ENCODE results near the gene WDR12. TPM values are rescaled to one million over a fixed set of nuclear protein-coding genes. Genes with fewer than 3 reads are reported as not detected.
"Not testable (repeated sequence)": the region's sequence is repeated elsewhere in the genome, so short reads cannot be mapped to it uniquely, and the experiment has no call there.

WDR12 gene
- total RNA-seq, 2 donors from 2014 or later: 76.4 to 90.2 TPM

DNA sequence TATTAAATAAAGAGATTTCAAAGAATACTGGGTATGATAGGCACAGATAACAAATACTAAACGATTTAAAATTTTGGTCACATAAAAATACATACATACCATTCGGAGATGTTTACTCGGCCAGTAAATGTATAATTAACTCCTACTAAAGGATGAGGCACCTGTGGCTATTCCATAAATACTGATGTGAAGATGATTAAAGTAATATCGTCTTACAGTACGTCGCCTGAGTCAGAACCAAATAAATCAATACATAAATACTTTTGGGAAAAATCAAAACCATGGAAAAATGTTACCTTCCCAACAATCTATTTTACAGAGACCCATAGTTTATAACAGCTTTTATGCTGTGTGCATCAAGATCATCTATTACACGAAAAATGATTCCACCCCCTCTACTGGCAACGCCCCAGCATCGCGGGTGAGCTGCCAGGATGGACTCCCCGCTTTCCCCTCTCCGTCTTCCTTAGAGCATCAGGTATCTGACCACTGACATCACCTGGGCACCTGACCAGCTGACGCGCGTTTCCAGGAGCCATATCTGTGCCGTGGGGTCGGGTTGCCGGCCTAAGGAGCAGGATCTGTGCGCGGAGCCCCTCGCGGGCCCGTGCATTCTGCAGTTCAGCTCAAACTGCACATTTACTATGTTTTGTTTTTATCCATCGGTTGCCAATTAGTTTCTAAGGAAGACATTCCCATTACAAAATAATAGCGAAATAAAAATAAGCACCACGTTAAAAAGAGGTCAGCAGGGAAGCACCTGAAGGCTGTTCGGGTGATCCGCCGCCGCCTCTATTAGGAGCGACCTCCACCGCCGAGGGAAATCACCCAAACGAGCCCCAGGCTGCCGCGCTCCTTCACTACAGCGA lies 40.8 kb downstream of the WDR12 start:
- Mint-ChIP-seq H3K27me3 (no peaks in the 10 kb centered on the region), H3K27ac (peak overlapping the region in 1 of 2 donors; percentile 61), H3K36me3 (no peaks in the 10 kb centered on the region), H3K4me3 (peak overlapping the region; percentile 89), H3K4me1 (ENCODE audit: low read depth in 2 of 2) (peaks cover 7 to 10% of the 10 kb centered on the region in 2 donors), H3K9me3 (no peaks in the 10 kb centered on the region)
- peak; percentile 88 to 91 for ATAC-seq
- peak; percentile 66 for DNase-seq (ENCODE audit: low spot score)

DNA sequence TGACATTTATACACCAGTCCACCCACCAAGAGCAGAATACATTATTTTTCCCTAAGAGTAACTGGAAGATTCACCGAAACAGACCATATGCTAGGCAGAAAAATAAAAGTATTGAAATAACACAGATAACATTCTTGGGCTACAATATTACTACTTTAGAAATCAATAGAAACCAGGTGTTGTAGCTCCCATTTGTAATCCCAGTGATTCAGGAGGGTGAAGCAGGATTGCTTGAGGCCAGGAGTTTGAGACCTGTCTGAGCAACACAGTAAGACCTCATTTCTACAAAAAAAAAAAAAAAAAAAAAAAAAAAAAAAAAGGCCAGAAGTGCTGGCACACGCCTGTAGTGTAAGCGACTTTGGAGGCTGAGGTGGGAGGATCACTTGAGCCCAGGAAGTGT lies 49.5 kb downstream of the WDR12 start:
- Mint-ChIP-seq H3K4me3 (no peak overlapping the region), H3K27me3 (no peaks in the 10 kb centered on the region), H3K9me3 (no peaks in the 10 kb centered on the region), H3K27ac (no peak overlapping the region), H3K4me1 (ENCODE audit: low read depth in 2 of 2) (peaks cover 0 to 3% of the 10 kb centered on the region in 2 donors), H3K36me3 (no peaks in the 10 kb centered on the region)
- DNase-seq (ENCODE audit: low spot score) (no peak), ATAC-seq (no peak)

DNA sequence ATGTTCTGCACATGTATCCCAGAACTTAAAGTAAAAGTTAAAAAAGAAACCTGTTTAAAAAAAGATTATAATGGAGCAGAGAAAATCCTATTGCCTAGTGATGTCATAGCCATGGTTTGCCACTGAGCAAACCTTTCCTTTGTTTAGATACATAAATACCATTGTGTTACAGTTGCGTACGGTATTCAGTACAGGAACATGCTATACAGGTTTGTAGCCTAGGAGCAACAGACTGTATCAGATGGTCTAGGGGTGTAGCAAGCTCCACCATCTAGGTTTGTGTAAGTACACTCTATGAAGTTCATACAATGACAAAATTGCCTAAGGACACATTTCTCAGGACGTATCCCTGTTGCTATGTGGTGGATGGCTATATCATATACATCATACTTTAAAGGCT lies 52.9 kb downstream of the WDR12 start:
- DNase-seq (ENCODE audit: low spot score) (no peak), ATAC-seq (no peak)
- H3K4me1 Mint-ChIP-seq (ENCODE audit: low read depth in 2 of 2): peaks cover 0 to 3% of the 10 kb centered on the region in 2 donors
- H3K27me3 Mint-ChIP-seq: peaks cover 0 to 2% of the 10 kb centered on the region in 2 donors
- H3K36me3 Mint-ChIP-seq: no peaks in the 10 kb centered on the region
- no peaks in the 10 kb centered on the region for H3K9me3 Mint-ChIP-seq
- no peak overlapping the region for H3K4me3 Mint-ChIP-seq
- no peak overlapping the region for H3K27ac Mint-ChIP-seq

DNA sequence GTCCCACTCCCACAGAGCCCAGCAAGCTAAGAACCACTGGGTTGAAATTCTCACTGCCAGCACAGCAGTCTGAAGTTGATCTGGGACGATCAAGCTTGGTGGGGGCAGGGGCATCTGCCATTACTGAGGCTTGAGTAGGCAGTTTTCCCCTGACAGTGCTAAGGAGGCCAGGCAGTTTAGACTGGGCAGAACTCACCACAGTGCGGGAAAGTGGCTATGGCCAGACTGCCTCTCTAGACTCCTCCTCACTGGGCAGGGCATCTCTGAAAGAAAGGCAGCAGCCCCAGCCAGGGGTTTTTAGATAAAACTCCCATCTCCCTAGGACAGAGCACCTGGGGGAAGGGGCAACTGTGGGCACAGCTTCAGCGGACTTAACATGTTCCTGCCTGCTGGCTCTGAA lies 62.1 kb downstream of the WDR12 start:
- H3K27ac Mint-ChIP-seq; ATAC-seq; H3K36me3 Mint-ChIP-seq; H3K4me1 Mint-ChIP-seq (ENCODE audit: low read depth in 2 of 2); DNase-seq (ENCODE audit: low spot score); H3K4me3 Mint-ChIP-seq; H3K27me3 Mint-ChIP-seq; H3K9me3 Mint-ChIP-seq: not testable (repeated sequence)

DNA sequence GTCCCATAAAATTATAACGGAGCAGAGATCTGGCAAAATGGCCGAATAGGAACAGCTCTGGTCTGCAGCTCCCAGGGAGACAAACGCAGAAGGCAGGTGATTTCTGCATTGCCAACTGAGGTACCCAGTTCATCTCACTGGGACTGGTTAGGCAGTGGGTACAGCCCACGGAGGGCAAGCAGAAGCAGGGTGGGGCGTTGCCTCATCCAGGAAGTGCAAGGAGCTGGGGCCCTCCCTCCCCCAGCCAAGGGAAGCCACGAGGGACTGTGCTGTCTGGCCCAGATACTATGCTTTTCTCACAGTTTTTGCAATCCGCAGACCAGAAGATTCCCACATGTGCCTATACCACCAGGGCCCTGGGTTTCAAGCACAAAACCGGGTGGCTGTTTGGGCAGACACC lies 62.7 kb downstream of the WDR12 start:
- no peak overlapping the region for H3K27ac Mint-ChIP-seq

DNA sequence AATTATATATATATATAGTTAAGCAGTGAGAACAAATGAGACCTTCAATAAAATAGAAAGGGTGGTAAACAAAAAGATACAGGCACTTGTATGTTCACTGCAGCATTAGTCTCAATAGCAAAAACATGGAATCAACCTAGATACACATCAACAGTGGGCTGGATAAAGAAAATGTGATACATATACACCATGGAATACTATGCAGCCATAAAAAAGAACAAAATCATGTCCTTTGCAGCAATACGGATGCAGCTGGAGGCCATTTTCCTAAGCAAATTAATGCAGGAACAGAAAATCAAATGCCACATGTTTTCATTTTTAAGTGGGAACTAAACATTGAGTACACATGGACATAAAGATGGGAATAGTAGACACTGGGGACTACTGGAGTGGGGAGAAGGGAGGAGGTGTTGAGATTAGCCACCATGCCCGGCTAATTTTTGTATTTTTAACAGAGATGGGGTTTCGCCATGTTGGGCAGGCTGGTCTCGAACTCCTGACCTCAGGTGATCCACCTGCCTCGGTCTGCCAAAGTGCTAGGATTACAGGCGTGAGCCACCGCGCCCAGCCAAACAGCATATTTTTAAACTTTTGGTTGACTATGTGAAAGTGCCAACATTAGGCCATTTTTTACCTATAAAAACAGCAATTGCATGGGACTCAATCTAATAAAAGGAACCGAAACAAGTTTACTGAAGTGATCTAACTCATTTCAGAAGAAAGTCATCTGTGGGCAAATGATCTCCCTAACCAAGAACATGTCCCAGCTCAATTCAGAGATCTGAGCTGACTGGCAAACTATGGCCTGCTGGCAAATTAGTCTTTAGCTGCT lies 63.6 kb downstream of the WDR12 start:
- no peak for ATAC-seq
- Mint-ChIP-seq H3K36me3 (no peaks in the 10 kb centered on the region), H3K27ac (no peak overlapping the region), H3K4me3 (no peak overlapping the region), H3K9me3 (peaks cover 3% of the 10 kb centered on the region), H3K4me1 (ENCODE audit: low read depth in 2 of 2) (peaks cover 0 to 4% of the 10 kb centered on the region in 2 donors), H3K27me3 (no peaks in the 10 kb centered on the region)
- DNase-seq (ENCODE audit: low spot score): no peak

More for the DNA sequence above, 62.7 kb downstream of the WDR12 start:
- Mint-ChIP-seq H3K9me3 (peaks cover 3% of the 10 kb centered on the region), H3K36me3 (no peaks in the 10 kb centered on the region), H3K4me3 (no peak overlapping the region), H3K27me3 (no peaks in the 10 kb centered on the region), H3K4me1 (ENCODE audit: low read depth in 2 of 2) (peaks cover 0 to 4% of the 10 kb centered on the region in 2 donors)
- ATAC-seq (no peak), DNase-seq (ENCODE audit: low spot score) (no peak)

DNA sequence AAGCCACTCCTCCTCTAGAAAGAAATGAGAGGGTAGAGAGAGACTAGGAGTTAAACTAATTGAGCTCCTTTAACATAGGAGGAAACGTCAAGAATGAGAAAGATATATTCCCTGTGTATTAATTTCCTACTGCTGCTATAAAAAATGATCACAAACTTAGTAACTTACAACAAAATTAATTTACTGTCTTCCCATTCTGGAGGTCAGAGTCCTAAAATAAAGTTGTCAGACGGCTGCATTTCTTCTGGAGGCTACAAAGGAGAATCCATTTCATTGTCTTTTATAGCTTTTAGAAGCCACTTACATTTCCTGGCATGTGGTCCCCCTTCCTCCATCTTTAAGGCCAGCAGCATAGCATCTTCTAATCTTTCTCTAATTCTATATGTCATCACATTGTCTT lies 66.8 kb downstream of the WDR12 start:
- ATAC-seq (no peak), DNase-seq (ENCODE audit: low spot score) (no peak)
- H3K4me3 Mint-ChIP-seq: no peak overlapping the region
- H3K36me3 Mint-ChIP-seq: peaks cover 7% of the 10 kb centered on the region
- H3K9me3 Mint-ChIP-seq: peaks cover 7% of the 10 kb centered on the region
- H3K27ac Mint-ChIP-seq: no peak overlapping the region
- H3K4me1 Mint-ChIP-seq (ENCODE audit: low read depth in 2 of 2): peaks cover 0 to 4% of the 10 kb centered on the region in 2 donors
- H3K27me3 Mint-ChIP-seq: no peaks in the 10 kb centered on the region

- Mint-ChIP-seq H3K27ac (no peak overlapping the region), H3K36me3 (peaks cover 7% of the 10 kb centered on the region), H3K9me3 (peaks cover 5% of the 10 kb centered on the region), H3K4me1 (ENCODE audit: low read depth in 2 of 2) (peaks cover 0 to under 1% of the 10 kb centered on the region in 2 donors), H3K4me3 (no peak overlapping the region), H3K27me3 (no peaks in the 10 kb centered on the region)
- ATAC-seq (no peak), DNase-seq (ENCODE audit: low spot score) (no peak)
Measured at GRCh38 chr2:202842690-202843089, 68.8 kb downstream of the WDR12 start.

GRCh38 chr2:202841090-202841867 lies 70.2 kb downstream of the WDR12 start:
- H3K27me3 Mint-ChIP-seq: no peaks in the 10 kb centered on the region
- peaks cover 5% of the 10 kb centered on the region for H3K9me3 Mint-ChIP-seq
- no peak overlapping the region for H3K27ac Mint-ChIP-seq
- no peak for DNase-seq (ENCODE audit: low spot score)
- no peak overlapping the region for H3K4me3 Mint-ChIP-seq
- H3K4me1 Mint-ChIP-seq (ENCODE audit: low read depth in 2 of 2): no peaks in the 10 kb centered on the region
- H3K36me3 Mint-ChIP-seq: peaks cover 7% of the 10 kb centered on the region
- ATAC-seq: no peak

DNA sequence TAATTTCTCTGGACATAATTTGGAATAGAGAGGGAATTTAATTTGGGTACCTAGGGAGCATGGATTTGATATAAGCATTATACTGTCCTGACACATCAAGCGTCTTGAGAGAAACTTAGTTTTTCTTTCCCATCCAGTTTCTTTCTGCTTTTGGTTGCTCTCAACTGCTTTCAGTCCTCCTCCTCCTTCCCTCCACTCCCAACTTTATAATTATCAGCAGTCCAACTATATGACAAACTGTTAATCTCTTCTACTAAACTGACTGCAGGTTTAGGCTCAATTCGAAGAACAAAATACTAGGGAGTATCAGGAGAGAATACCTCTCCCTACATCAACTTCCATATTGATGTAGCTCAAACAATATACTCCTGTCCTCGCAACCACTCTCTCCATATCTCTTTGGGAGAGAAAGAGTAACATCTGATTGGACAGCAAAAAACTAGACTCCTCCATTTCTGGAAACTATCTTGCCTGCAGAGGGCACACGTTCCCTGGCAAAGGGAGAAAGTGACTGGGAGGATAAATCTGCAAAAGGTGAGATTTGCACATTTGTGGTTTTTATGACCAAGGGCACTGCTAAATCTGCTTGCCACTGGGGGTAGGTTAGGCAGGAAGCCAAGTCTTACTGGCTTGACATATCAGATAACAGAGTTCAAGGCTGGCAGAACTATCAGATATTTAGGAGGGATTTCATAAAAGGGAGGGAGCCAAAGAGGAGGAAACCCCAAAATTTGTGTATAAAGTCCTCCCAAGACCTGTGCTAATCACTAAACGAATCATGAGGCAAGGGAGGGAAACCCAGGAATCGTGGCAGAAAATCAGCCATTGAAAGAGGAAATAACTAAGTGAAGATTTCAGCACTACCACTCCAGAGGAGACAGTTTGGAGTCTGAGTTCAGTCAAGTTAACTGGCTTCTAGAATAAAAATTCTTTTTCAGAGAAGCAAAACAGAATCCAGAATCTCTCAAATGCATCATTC lies 79.9 kb downstream of the WDR12 start:
- H3K4me1 Mint-ChIP-seq (ENCODE audit: low read depth in 2 of 2): peaks cover 8 to 9% of the 10 kb centered on the region in 2 donors
- DNase-seq (ENCODE audit: low spot score) (no peak), ATAC-seq (peak; percentile 48 to 69)
- H3K27me3 Mint-ChIP-seq: no peaks in the 10 kb centered on the region
- H3K4me3 Mint-ChIP-seq: no peak overlapping the region
- no peak overlapping the region for H3K27ac Mint-ChIP-seq
- H3K36me3 Mint-ChIP-seq: no peaks in the 10 kb centered on the region
- no peaks in the 10 kb centered on the region for H3K9me3 Mint-ChIP-seq

- no peak overlapping the region for H3K4me3 Mint-ChIP-seq
- no peak overlapping the region for H3K27ac Mint-ChIP-seq
- no peaks in the 10 kb centered on the region for H3K4me1 Mint-ChIP-seq (ENCODE audit: low read depth in 2 of 2)
- H3K9me3 Mint-ChIP-seq: no peaks in the 10 kb centered on the region
- no peak for DNase-seq (ENCODE audit: low spot score)
- H3K36me3 Mint-ChIP-seq: peaks cover 5% of the 10 kb centered on the region
- no peaks in the 10 kb centered on the region for H3K27me3 Mint-ChIP-seq
- ATAC-seq: no peak
Measured at GRCh38 chr2:202824901-202825300, 86.6 kb downstream of the WDR12 start.

Data from natural killer cell treated with Interleukin-12 subunit alpha and Interleukin-12 subunit beta and Interleukin-15 and Interleukin-18, amount 100 ng/mL, for 72 hours (primary cell).